CD8-positive, alpha-beta memory T cell (primary cell): Measurements from ENCODE around the gene ITPR3. TPM values are rescaled to one million over a fixed set of nuclear protein-coding genes. Genes with fewer than 3 reads are reported as not detected.
A peak's percentile ranks its signal among the peaks of the same experiment; 100 is the strongest.

Experiments
- CTCF ChIA-PET: fragments of 350-600 bp; sonication (Branson Sonifier 250); formaldehyde crosslinking; loops from one replicate; lab custom pipeline; 2021; ENCODE audit warnings: antibody characterized with exemption; lab: Charles Lee
- POLR2A ChIA-PET: fragments of 350-600 bp; sonication (Branson Sonifier 250); formaldehyde crosslinking; loops from one replicate; lab custom pipeline; 2021; ENCODE audit warnings: antibody characterized with exemption; lab: Charles Lee
- DNase-seq, 5 donors: peaks; one replicate each; pipeline versions ENCODE4 v3.0.0 to v3.0.0-alpha.2; 2020 to 2022; ENCODE audit warnings: mixed read lengths in 1 of 5
- H3K27ac ChIP-seq: one replicate; pipeline ENCODE4 v1.7.0; 2013; ENCODE audit warnings: low read depth, mild to moderate bottlenecking, low read length, moderate library complexity
- H3K27me3 ChIP-seq: 2 replicates; pipeline ENCODE4 v1.7.0; 2013; ENCODE audit warnings: low read length, mild to moderate bottlenecking; ENCODE audit not compliant: insufficient read depth, poor library complexity, severe bottlenecking
- H3K36me3 ChIP-seq: 2 replicates; pipeline ENCODE4 v1.7.0; 2013; ENCODE audit warnings: mild to moderate bottlenecking, low read length, moderate library complexity; ENCODE audit not compliant: insufficient read depth
- H3K4me1 ChIP-seq: 2 replicates; pipeline ENCODE4 v1.7.0; 2013; ENCODE audit warnings: mild to moderate bottlenecking, low read length, moderate library complexity; ENCODE audit not compliant: insufficient read depth
- H3K4me3 ChIP-seq: 2 replicates; pipeline ENCODE4 v1.7.0; 2013; ENCODE audit warnings: mild to moderate bottlenecking, low read length
- H3K9me3 ChIP-seq: 2 replicates; pipeline ENCODE4 v1.7.0; 2013; ENCODE audit warnings: mild to moderate bottlenecking, low read length
- H3K27ac Mint-ChIP-seq, 8 donors: one replicate each; pipeline ENCODE4 v1.8.0; 2020 to 2021; ENCODE audit warnings: mixed read lengths in 8 of 8, mild to moderate bottlenecking in 6 of 8, inconsistent platforms in 3 of 8, moderate library complexity in 3 of 8
- H3K27me3 Mint-ChIP-seq, 2 donors: one replicate each; pipeline ENCODE4 v1.8.0; 2020 to 2021; ENCODE audit warnings: mixed read lengths in 2 of 2, mild to moderate bottlenecking in 1 of 2, moderate library complexity in 1 of 2
- H3K36me3 Mint-ChIP-seq, 3 donors: one replicate each; pipeline ENCODE4 v1.8.0; 2020 to 2021; ENCODE audit warnings: mixed read lengths in 3 of 3, inconsistent platforms in 1 of 3, mild to moderate bottlenecking in 1 of 3
- H3K4me1 Mint-ChIP-seq, 3 donors: one replicate each; pipeline ENCODE4 v1.8.0; 2020 to 2021; ENCODE audit warnings: mixed read lengths in 3 of 3, inconsistent platforms in 1 of 3, mild to moderate bottlenecking in 1 of 3
- H3K4me3 Mint-ChIP-seq, 7 donors: one replicate each; pipeline ENCODE4 v1.8.0; 2020 to 2021; ENCODE audit warnings: mixed read lengths in 7 of 7, mild to moderate bottlenecking in 6 of 7, moderate library complexity in 4 of 7, inconsistent platforms in 2 of 7
- H3K9me3 Mint-ChIP-seq, 5 donors: one replicate each; pipeline ENCODE4 v1.8.0; 2020 to 2022; ENCODE audit warnings: mixed read lengths in 5 of 5, mild to moderate bottlenecking in 3 of 5, moderate library complexity in 2 of 5, inconsistent platforms in 1 of 5
- polyA plus RNA-seq: library from polyadenylated mRNA; unstranded; fragments of 300-500 nt; fragmentation: Illumina TruSeq; gene quantifications from one replicate; pipeline ENCODE4 v1.2.3, GENCODE V29; 2021
- total RNA-seq, 2 experiments: library from RNA; stranded (reverse); gene quantifications; one replicate each; pipeline ENCODE4 v1.2.3, GENCODE V29; 2021

The ITPR3 gene
- total and polyA plus RNA-seq, 3 experiments from 2014 or later: 7.9 to 43.3 (median 42.0) TPM

DNA sequence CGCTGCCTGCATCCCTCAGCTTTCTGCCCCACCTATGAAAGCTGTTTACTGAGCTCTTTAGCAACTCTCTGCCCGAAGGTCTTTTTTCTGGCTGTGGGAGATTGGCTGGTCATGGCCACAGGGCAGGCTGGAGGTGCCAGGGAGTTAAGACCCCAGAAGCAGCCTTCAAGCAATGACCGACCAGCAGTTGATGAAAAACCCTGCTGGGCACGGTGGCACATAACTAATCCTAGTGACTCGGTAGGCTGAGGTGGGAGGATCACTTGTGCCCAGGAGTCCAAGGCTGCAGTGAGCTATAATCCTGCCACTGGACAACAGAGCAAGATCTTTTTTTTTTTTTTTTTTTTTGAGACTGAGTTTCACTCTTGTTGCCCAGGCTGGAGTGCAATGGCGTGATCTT, 20.4 kb upstream of the ITPR3 start:
- H3K9me3 Mint-ChIP-seq: peaks cover 0 to 5% (median 4%) of the 10 kb centered on the region in 5 donors
- peaks cover 2 to 20% (median 7%) of the 10 kb centered on the region in 3 donors for H3K4me1 Mint-ChIP-seq
- H3K9me3 ChIP-seq: no peaks in the 10 kb centered on the region
- ChIA-PET CTCF (interaction anchor here (1.8 kb wide), 1 partner anchor 100 kb away, joined by 5 read pairs; no protein-coding TSS in a partner anchor), POLR2A (no interaction called here)
- no peak for DNase-seq
- H3K27me3 Mint-ChIP-seq: peaks cover 3 to 7% of the 10 kb centered on the region in 2 donors
- H3K36me3 Mint-ChIP-seq: peaks cover 0 to 12% (median 0%) of the 10 kb centered on the region in 3 donors
- no peak overlapping the region for H3K27ac ChIP-seq
- H3K27me3 ChIP-seq: no peaks in the 10 kb centered on the region
- no peaks in the 10 kb centered on the region for H3K4me1 ChIP-seq
- H3K36me3 ChIP-seq: no peaks in the 10 kb centered on the region
- no peak overlapping the region for H3K4me3 ChIP-seq
- H3K27ac Mint-ChIP-seq: no peak overlapping the region
- no peak overlapping the region for H3K4me3 Mint-ChIP-seq

DNA sequence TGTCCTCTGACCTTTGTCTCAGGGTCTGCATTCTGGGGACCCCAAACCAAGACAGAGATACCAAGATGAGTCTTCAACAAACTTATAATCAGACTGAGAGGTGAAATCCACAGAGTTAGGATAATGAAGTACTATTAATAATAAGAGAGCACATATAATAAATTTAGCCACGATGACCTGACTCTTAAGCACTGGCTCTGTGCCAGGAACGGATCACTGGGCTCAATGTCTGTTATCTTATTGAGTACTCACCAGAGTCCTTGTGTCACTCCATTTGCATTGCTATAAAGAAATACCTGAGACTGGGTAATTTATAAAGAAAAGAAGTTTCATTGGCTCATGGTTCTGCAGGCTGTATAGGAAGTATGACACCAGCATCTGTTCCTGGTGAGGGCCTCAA, 18.9 kb upstream of the ITPR3 start:
- CTCF ChIA-PET: no interaction called here

DNA sequence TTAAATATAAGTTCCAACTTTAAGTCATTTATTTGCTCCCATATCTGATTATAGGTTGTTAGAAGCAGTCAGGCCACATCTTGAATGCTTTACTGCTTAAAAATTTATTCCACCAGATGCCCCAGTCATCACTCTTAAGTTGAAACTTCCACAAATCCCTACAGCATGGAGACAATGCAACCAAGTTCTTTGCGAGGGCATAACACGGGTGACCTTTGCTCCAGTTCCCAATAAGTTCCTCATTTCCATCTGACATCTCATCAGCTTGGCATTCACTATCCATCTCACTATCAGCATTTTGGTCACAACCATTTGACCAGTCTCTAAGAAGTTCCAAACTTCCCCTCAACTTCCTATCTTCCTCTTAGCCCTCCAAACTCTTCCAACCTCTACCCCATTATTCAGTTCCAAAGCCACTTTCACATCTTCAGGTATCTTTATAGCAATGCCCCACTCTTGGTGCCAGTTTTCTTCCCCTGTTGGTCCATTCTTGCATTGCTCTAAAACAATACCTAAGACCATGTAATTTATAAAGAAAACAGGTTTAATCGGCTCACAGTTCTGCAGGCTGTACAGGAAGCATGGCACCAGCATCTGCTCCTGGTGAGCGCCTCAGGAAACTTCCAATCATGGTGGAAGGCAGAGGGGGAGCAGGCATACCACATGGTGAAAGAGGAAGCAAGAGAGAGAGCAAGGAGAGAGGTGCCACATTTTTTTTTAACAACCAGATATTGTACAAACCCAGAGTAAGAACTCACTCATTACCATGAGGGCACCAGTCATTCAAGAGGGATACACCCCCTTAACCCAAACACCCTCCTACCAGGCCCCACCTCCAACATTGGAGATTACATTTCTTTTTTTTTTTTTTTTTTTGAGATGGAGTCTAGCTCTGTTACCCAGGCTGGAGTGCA, 15.9 kb upstream of the ITPR3 start:
- Mint-ChIP-seq H3K36me3 (peaks cover 0 to 12% (median 0%) of the 10 kb centered on the region in 3 donors), H3K27ac (no peak overlapping the region), H3K4me1 (no peaks in the 10 kb centered on the region), H3K9me3 (peaks cover 0 to 5% (median 4%) of the 10 kb centered on the region in 5 donors), H3K4me3 (no peak overlapping the region), H3K27me3 (peaks cover 7 to 11% of the 10 kb centered on the region in 2 donors)
- Histone ChIP-seq H3K36me3 (no peaks in the 10 kb centered on the region), H3K4me1 (no peaks in the 10 kb centered on the region), H3K27ac (no peak overlapping the region), H3K4me3 (no peak overlapping the region), H3K27me3 (no peaks in the 10 kb centered on the region), H3K9me3 (no peaks in the 10 kb centered on the region)
- no peak for DNase-seq
- ChIA-PET POLR2A (no interaction called here), CTCF (no interaction called here)

More for the DNA sequence above, 18.9 kb upstream of the ITPR3 start:
- no peak for DNase-seq
- Histone ChIP-seq H3K9me3 (no peaks in the 10 kb centered on the region), H3K4me3 (no peak overlapping the region), H3K4me1 (no peaks in the 10 kb centered on the region), H3K27ac (no peak overlapping the region), H3K27me3 (no peaks in the 10 kb centered on the region), H3K36me3 (no peaks in the 10 kb centered on the region)
- Mint-ChIP-seq H3K4me1 (peaks cover 0 to 15% (median 3%) of the 10 kb centered on the region in 3 donors), H3K9me3 (peaks cover 0 to 5% (median 4%) of the 10 kb centered on the region in 5 donors), H3K4me3 (no peak overlapping the region), H3K27me3 (peaks cover 3 to 7% of the 10 kb centered on the region in 2 donors), H3K27ac (no peak overlapping the region), H3K36me3 (peaks cover 0 to 12% (median 0%) of the 10 kb centered on the region in 3 donors)
- POLR2A ChIA-PET: no interaction called here

DNA sequence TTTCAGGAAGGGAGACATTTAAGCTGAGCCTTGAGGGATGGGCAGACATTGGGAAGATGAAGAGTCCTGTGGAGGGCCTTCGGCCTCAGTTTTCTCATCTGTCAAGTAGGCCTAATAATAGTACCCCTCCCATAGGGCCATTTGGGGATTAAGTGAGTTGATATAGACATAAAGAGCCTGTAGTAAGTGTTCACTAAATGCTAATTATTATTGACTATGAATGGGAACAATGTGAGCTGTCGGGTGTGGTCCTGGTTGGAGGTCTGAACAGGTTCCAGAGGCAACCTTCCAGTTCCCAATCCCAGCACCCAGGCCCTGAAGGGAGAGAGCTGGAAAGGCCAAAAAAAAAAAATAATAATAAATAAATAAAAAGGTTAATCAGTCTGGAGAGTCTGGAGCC, 14.5 kb upstream of the ITPR3 start:
- ChIA-PET CTCF (interaction anchor here (0.6 to 1.8 kb wide), 5 partner anchors 12 to 1405 kb away, joined by 3 to 6 read pairs (median 5); partner anchors contain the start of gene BAK1), POLR2A (no interaction called here)
- Histone ChIP-seq H3K4me3 (no peak overlapping the region), H3K27me3 (no peaks in the 10 kb centered on the region), H3K9me3 (no peaks in the 10 kb centered on the region), H3K36me3 (no peaks in the 10 kb centered on the region), H3K4me1 (no peaks in the 10 kb centered on the region), H3K27ac (no peak overlapping the region)
- Mint-ChIP-seq H3K9me3 (peaks cover 0 to 5% (median 4%) of the 10 kb centered on the region in 5 donors), H3K27ac (peak overlapping the region in 1 of 8 donors; percentile 27), H3K27me3 (peaks cover 7 to 13% of the 10 kb centered on the region in 2 donors), H3K4me3 (no peak overlapping the region), H3K36me3 (peaks cover 0 to 12% (median 0%) of the 10 kb centered on the region in 3 donors), H3K4me1 (no peaks in the 10 kb centered on the region)
- DNase-seq: no peak

DNA sequence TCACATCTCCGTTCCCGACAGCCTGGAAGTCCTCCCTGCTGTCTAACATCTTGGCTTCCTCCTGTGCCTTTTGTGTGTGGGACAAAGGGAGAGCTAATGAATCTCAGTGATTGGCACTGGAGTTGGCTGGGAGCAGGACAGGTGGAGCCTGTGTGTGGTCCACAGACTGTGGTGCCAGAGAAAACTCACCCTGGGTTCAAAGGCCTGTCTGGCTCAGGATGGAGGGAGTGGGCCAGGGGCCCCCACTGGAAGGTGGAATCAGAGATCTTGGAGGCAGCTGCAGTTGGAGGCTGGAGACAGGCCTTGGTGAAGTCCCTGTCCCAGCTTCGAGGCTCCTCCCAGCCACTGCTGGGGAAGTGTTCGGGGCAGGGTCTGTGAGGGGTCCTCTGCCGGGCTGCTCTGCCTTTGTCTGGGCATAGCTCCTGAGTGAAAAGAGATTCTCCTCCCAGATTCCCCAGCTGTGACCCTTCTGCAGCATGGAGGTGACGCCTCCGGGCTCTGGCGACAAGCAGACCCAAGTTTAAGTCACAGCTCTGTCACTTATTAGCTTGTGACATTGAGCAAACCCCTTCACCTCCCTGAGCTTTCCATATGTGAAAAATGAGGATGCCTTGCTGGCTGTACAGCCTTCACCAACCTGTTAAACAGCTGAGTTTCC, 13.9 kb upstream of the ITPR3 start:
- Histone ChIP-seq H3K4me1 (no peaks in the 10 kb centered on the region), H3K9me3 (no peaks in the 10 kb centered on the region), H3K27me3 (no peaks in the 10 kb centered on the region), H3K36me3 (no peaks in the 10 kb centered on the region), H3K4me3 (no peak overlapping the region), H3K27ac (no peak overlapping the region)
- no peak for DNase-seq
- peaks cover 0 to 5% (median 4%) of the 10 kb centered on the region in 5 donors for H3K9me3 Mint-ChIP-seq
- peaks cover 6 to 13% of the 10 kb centered on the region in 2 donors for H3K27me3 Mint-ChIP-seq
- peaks cover 0 to 12% (median 0%) of the 10 kb centered on the region in 3 donors for H3K36me3 Mint-ChIP-seq
- CTCF ChIA-PET: interaction anchor here (0.7 to 1.8 kb wide), 7 partner anchors 13 to 43 kb away, joined by 3 to 6 read pairs (median 4); partner anchors contain the start of gene BAK1
- no peak overlapping the region for H3K4me3 Mint-ChIP-seq
- POLR2A ChIA-PET: no interaction called here
- H3K4me1 Mint-ChIP-seq: no peaks in the 10 kb centered on the region
- H3K27ac Mint-ChIP-seq: no peak overlapping the region

DNA sequence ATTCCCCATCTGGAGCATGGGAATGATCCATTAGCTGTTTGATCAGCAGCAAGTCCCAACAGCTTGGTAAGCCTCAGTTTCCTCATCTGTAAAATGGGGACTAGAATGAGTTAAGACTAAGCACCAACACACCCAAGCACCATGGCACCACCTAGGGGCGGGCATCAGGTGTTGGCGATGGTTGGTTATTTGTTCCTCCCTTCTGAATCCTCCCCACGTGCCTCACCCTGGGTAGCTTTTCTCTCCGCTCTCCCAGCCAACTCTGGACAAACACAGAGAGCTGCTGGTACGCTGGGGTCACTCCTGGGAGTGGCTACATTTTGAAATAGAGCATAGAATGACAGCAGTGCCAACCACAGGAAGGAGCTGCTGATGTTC, 13.3 kb upstream of the ITPR3 start:
- DNase-seq: no peak
- H3K4me1 ChIP-seq: no peaks in the 10 kb centered on the region
- ChIA-PET CTCF (interaction anchor here (0.9 to 1.8 kb wide), 6 partner anchors 13 to 43 kb away, joined by 3 to 6 read pairs (median 4); partner anchors contain the start of gene BAK1), POLR2A (no interaction called here)
- no peaks in the 10 kb centered on the region for H3K9me3 ChIP-seq
- no peak overlapping the region for H3K27ac Mint-ChIP-seq
- H3K36me3 ChIP-seq: no peaks in the 10 kb centered on the region
- peaks cover 3 to 13% of the 10 kb centered on the region in 2 donors for H3K27me3 Mint-ChIP-seq
- peaks cover 0 to 12% (median 0%) of the 10 kb centered on the region in 3 donors for H3K36me3 Mint-ChIP-seq
- H3K27ac ChIP-seq: no peak overlapping the region
- H3K4me3 Mint-ChIP-seq: no peak overlapping the region
- no peak overlapping the region for H3K4me3 ChIP-seq
- peaks cover 0 to 5% (median 4%) of the 10 kb centered on the region in 5 donors for H3K9me3 Mint-ChIP-seq
- no peaks in the 10 kb centered on the region for H3K4me1 Mint-ChIP-seq
- no peaks in the 10 kb centered on the region for H3K27me3 ChIP-seq

DNA sequence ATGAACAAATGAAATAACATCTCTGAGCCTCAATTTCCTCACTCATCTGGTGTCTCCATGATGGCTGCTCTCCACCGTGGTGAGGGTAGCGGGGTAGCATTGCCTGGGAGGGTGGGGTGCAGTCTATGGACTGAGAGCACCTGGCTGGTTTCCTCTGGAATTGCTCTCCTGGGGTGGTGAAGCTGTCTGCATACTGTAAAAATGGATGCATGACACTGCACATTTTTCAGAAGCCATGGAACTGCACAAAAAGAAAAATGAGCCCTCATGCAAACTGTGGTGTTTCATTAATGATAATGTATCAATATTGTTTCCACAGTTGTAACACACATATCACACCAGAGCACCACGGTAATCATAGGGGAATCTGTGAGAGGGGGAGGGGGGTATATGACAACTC, 12.1 kb upstream of the ITPR3 start:
- POLR2A ChIA-PET: no interaction called here
- no peak for DNase-seq
- Mint-ChIP-seq H3K27me3 (peaks cover 1 to 10% of the 10 kb centered on the region in 2 donors), H3K4me1 (peaks cover 0 to 4% (median 2%) of the 10 kb centered on the region in 3 donors), H3K9me3 (peaks cover 0 to 5% (median 4%) of the 10 kb centered on the region in 5 donors), H3K36me3 (peaks cover 0 to 7% (median 0%) of the 10 kb centered on the region in 3 donors), H3K27ac (peak overlapping the region in 1 of 8 donors; percentile 5), H3K4me3 (no peak overlapping the region)
- Histone ChIP-seq H3K9me3 (no peaks in the 10 kb centered on the region), H3K27me3 (no peaks in the 10 kb centered on the region), H3K36me3 (no peaks in the 10 kb centered on the region), H3K4me3 (no peak overlapping the region), H3K27ac (no peak overlapping the region), H3K4me1 (no peaks in the 10 kb centered on the region)
- CTCF ChIA-PET: no interaction called here
